Measurements from ENCODE around the gene RABGAP1L.

- no peak for TF ChIP-seq ELF4 (CRISPR knock-in tag; IDR thresholded peaks at IDR 0.05; ENCODE audit: low read depth)
- no peak for TF ChIP-seq SP1 (CRISPR knock-in tag; conservative IDR thresholded peaks at IDR 0.05)
- no peak for TF ChIP-seq JUN (CRISPR knock-in tag; IDR thresholded peaks at IDR 0.05)
- no peak for TF ChIP-seq ZNF512 (CRISPR knock-in tag; IDR thresholded peaks at IDR 0.05; ENCODE audit: borderline replicate concordance)
- no peak for TF ChIP-seq ATF2 (CRISPR knock-in tag; IDR thresholded peaks at IDR 0.05; ENCODE audit: borderline replicate concordance, low read depth)
- no peak for TF ChIP-seq PREB (CRISPR knock-in tag; IDR thresholded peaks at IDR 0.05; ENCODE audit: borderline replicate concordance)
- TF ChIP-seq STAT6 (CRISPR knock-in tag; conservative IDR thresholded peaks at IDR 0.05; ENCODE audit: low read depth), result no peak
- TF ChIP-seq CTCF (IDR thresholded peaks at IDR 0.05), result peak; percentile 35; the same call in 1 of the 2 replicates
- no peak for TF ChIP-seq IRF1 (CRISPR knock-in tag; IDR thresholded peaks at IDR 0.05)
These were observed 98.8 kb downstream of the RABGAP1L start for GRCh38 chr1:174258148-174258550.
